Esophagus muscularis mucosa (tissue), 4 donors: ENCODE results near the gene TNF.

Experiments used
- EP300 ChIP-seq: sonication (generic); formaldehyde crosslinking; IDR thresholded peaks from one replicate; pipeline ENCODE4 v1.6.1; 2017; ENCODE audit warnings: antibody characterized with exemption
- POLR2A ChIP-seq: fragments of 450-650 bp; IDR thresholded peaks from one replicate; pipeline ENCODE4 v1.6.1; 2017; ENCODE audit warnings: antibody characterized with exemption, moderate library complexity, mild to moderate bottlenecking, low read depth
- POLR2AphosphoS5 ChIP-seq, 2 donors: sonication (generic); formaldehyde crosslinking; IDR thresholded peaks; one replicate each; pipeline ENCODE4 v1.6.1; 2017; ENCODE audit warnings: antibody characterized with exemption in 2 of 2
- TF ChIP-seq, protein P1 (sequence below), 3 experiments: fragments of 200-600 bp in 2 of 3; fragments of 450-650 bp in 1 of 3; sonication (generic) in 2 of 3; IDR thresholded peaks; one replicate each; pipeline ENCODE4 v1.5.1; 2017 to 2019; ENCODE audit warnings: antibody characterized with exemption in 3 of 3, mild to moderate bottlenecking in 2 of 3, moderate library complexity in 1 of 3

DNA sequence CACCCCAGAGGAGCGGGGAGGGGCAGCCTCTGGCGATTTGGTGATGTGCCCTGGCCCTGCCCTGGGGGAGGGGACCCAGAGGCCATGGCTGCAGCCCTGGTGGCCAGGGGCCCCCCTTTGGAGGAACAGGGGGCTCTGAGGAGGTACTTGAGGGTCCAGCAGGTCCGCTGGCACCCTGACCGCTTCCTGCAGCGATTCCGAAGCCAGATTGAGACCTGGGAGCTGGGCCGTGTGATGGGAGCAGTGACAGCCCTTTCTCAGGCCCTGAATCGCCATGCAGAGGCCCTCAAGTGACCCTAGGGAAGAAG, 17.1 kb upstream of the TNF start:
- TF ChIP-seq, protein P1, sequence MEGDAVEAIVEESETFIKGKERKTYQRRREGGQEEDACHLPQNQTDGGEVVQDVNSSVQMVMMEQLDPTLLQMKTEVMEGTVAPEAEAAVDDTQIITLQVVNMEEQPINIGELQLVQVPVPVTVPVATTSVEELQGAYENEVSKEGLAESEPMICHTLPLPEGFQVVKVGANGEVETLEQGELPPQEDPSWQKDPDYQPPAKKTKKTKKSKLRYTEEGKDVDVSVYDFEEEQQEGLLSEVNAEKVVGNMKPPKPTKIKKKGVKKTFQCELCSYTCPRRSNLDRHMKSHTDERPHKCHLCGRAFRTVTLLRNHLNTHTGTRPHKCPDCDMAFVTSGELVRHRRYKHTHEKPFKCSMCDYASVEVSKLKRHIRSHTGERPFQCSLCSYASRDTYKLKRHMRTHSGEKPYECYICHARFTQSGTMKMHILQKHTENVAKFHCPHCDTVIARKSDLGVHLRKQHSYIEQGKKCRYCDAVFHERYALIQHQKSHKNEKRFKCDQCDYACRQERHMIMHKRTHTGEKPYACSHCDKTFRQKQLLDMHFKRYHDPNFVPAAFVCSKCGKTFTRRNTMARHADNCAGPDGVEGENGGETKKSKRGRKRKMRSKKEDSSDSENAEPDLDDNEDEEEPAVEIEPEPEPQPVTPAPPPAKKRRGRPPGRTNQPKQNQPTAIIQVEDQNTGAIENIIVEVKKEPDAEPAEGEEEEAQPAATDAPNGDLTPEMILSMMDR (IDR thresholded peaks at IDR 0.05) = no peak
- TF ChIP-seq EP300 = no peak
- TF ChIP-seq POLR2A = no peak
- TF ChIP-seq POLR2AphosphoS5 (IDR thresholded peaks at IDR 0.05) = no peak
